Activated naive CD4-positive, alpha-beta T cell treated with anti-CD3 and anti-CD28 coated beads, Interleukin-2, amount 50 U/mL, for 72 hours (primary cell): ENCODE measurements around the gene ELANE. TPM values are rescaled to one million over a fixed set of nuclear protein-coding genes. Genes with fewer than 3 reads are reported as not detected.
A peak's percentile ranks its signal among the peaks of the same experiment; 100 is the strongest.
"Not testable (repeated sequence)": the region's sequence is repeated elsewhere in the genome, so short reads cannot be mapped to it uniquely, and the experiment has no call there.

Experiments
- ATAC-seq, 2 donors: fragments of 150-1000 bp; cut with Tn5 transposase; 2 replicates each; pipeline ENCODE4 v1.10.0; 2021; ENCODE audit warnings: mild to moderate bottlenecking in 2 of 2, moderate library complexity in 2 of 2
- DNase-seq, 2 donors: peaks; one replicate each; pipeline ENCODE4 v3.0.0; 2021 to 2022; ENCODE audit warnings: low spot score in 2 of 2
- H3K27ac Mint-ChIP-seq, 2 donors: one replicate each; pipeline ENCODE4 v1.8.0; 2022; ENCODE audit warnings: mild to moderate bottlenecking in 2 of 2, mixed read lengths in 2 of 2
- H3K36me3 Mint-ChIP-seq, 2 donors: one replicate each; pipeline ENCODE4 v1.8.0; 2022; ENCODE audit warnings: mixed read lengths in 2 of 2
- H3K9me3 Mint-ChIP-seq, 2 donors: one replicate each; pipeline ENCODE4 v1.8.0; 2022; ENCODE audit warnings: mixed read lengths in 2 of 2
- total RNA-seq, 2 donors: library from RNA; stranded (reverse); gene quantifications; one replicate each; pipeline ENCODE4 v1.2.3, GENCODE V29; 2022

ELANE gene
- total RNA-seq, 2 donors from 2014 or later = not detected

GRCh38 chr19:850221-850978 is 1.7 kb upstream of the ELANE start:
- Mint-ChIP-seq H3K27ac (no peak overlapping the region), H3K9me3 (no peaks in the 10 kb centered on the region), H3K36me3 (no peaks in the 10 kb centered on the region)
- ATAC-seq = no peak
- DNase-seq = no peak

GRCh38 chr19:850979-851335 is 1.1 kb upstream of the ELANE start:
- ATAC-seq (no peak), DNase-seq (no peak)
- no peaks in the 10 kb centered on the region for H3K9me3 Mint-ChIP-seq
- no peak overlapping the region for H3K27ac Mint-ChIP-seq
- H3K36me3 Mint-ChIP-seq = no peaks in the 10 kb centered on the region

GRCh38 chr19:853014-853585 is 997 bp downstream of the ELANE start:
- DNase-seq = no peak
- no peaks in the 10 kb centered on the region for H3K9me3 Mint-ChIP-seq
- no peak for ATAC-seq
- no peaks in the 10 kb centered on the region for H3K36me3 Mint-ChIP-seq
- no peak overlapping the region for H3K27ac Mint-ChIP-seq

GRCh38 chr19:853614-854220 is 1.6 kb downstream of the ELANE start:
- not testable (repeated sequence) for H3K9me3 Mint-ChIP-seq, DNase-seq, ATAC-seq

GRCh38 chr19:854549-854948 is 2.4 kb downstream of the ELANE start:
- no peaks in the 10 kb centered on the region for H3K36me3 Mint-ChIP-seq
- H3K27ac Mint-ChIP-seq = no peak overlapping the region
- H3K9me3 Mint-ChIP-seq = no peaks in the 10 kb centered on the region
- ATAC-seq (no peak), DNase-seq (no peak)

More at GRCh38 chr19:853614-854220, 1.6 kb downstream of the ELANE start:
- H3K36me3 Mint-ChIP-seq, H3K27ac Mint-ChIP-seq: not testable (repeated sequence)

GRCh38 chr19:855142-855541 is 3.0 kb downstream of the ELANE start:
- no peak for ATAC-seq
- Mint-ChIP-seq H3K36me3 (no peaks in the 10 kb centered on the region), H3K9me3 (no peaks in the 10 kb centered on the region), H3K27ac (no peak overlapping the region)
- no peak for DNase-seq

- Mint-ChIP-seq H3K27ac (no peak overlapping the region), H3K36me3 (no peaks in the 10 kb centered on the region), H3K9me3 (no peaks in the 10 kb centered on the region)
- no peak for ATAC-seq
- DNase-seq = no peak
Observed at GRCh38 chr19:855566-856120, 3.5 kb downstream of the ELANE start.

GRCh38 chr19:858284-858683 is 6.2 kb downstream of the ELANE start:
- Mint-ChIP-seq H3K9me3 (no peaks in the 10 kb centered on the region), H3K27ac (no peak overlapping the region), H3K36me3 (no peaks in the 10 kb centered on the region)
- DNase-seq (no peak), ATAC-seq (no peak)

GRCh38 chr19:858868-859843 is 7.1 kb downstream of the ELANE start, which contains the start of gene CFD:
TSS of gene CFD (plus strand) at chr19:859664. CDS start at chr19:859690, 26 bp downstream.
- Mint-ChIP-seq H3K36me3 (no peaks in the 10 kb centered on the region), H3K9me3 (no peaks in the 10 kb centered on the region), H3K27ac (no peak within 1 kb of the TSS)
- no peak for ATAC-seq
- DNase-seq = no peak

GRCh38 chr19:861141-861755 is 9.1 kb downstream of the ELANE start:
- ATAC-seq = no peak
- H3K27ac Mint-ChIP-seq = no peak overlapping the region

GRCh38 chr19:861756-862580 is 9.9 kb downstream of the ELANE start:
- no peaks in the 10 kb centered on the region for H3K36me3 Mint-ChIP-seq
- ATAC-seq (peak in 1 of 2 donors; percentile 67), DNase-seq (peak in 1 of 2 donors; percentile 63)
- no peaks in the 10 kb centered on the region for H3K9me3 Mint-ChIP-seq
- no peak overlapping the region for H3K27ac Mint-ChIP-seq

More at GRCh38 chr19:861141-861755, 9.1 kb downstream of the ELANE start:
- Mint-ChIP-seq H3K36me3 (no peaks in the 10 kb centered on the region), H3K9me3 (no peaks in the 10 kb centered on the region)
- no peak for DNase-seq

GRCh38 chr19:862581-863314 is 10.6 kb downstream of the ELANE start:
- H3K36me3 Mint-ChIP-seq = no peaks in the 10 kb centered on the region
- H3K27ac Mint-ChIP-seq = no peak overlapping the region
- no peaks in the 10 kb centered on the region for H3K9me3 Mint-ChIP-seq
- peak; percentile 45 to 58 for ATAC-seq
- peak in 1 of 2 donors; percentile 79 for DNase-seq

GRCh38 chr19:863315-863620 is 11.2 kb downstream of the ELANE start:
- no peaks in the 10 kb centered on the region for H3K36me3 Mint-ChIP-seq
- peak overlapping the region; percentile 68 to 75 for H3K27ac Mint-ChIP-seq
- peak in 1 of 2 donors; percentile 2 for ATAC-seq
- H3K9me3 Mint-ChIP-seq = no peaks in the 10 kb centered on the region
- no peak for DNase-seq

GRCh38 chr19:866769-867300 is 14.7 kb downstream of the ELANE start:
- DNase-seq (no peak), ATAC-seq (no peak)
- Mint-ChIP-seq H3K36me3 (no peaks in the 10 kb centered on the region), H3K9me3 (no peaks in the 10 kb centered on the region), H3K27ac (no peak overlapping the region)
